Measurements from ENCODE around the gene ANO6. TPM values are rescaled to one million over a fixed set of nuclear protein-coding genes. Genes with fewer than 3 reads are reported as not detected.
"Not testable (repeated sequence)": the region's sequence is repeated elsewhere in the genome, so short reads cannot be mapped to it uniquely, and the experiment has no call there.

The ANO6 gene
- polyA plus RNA-seq, 2 donors, result 2.6 to 6.9 TPM

DNA sequence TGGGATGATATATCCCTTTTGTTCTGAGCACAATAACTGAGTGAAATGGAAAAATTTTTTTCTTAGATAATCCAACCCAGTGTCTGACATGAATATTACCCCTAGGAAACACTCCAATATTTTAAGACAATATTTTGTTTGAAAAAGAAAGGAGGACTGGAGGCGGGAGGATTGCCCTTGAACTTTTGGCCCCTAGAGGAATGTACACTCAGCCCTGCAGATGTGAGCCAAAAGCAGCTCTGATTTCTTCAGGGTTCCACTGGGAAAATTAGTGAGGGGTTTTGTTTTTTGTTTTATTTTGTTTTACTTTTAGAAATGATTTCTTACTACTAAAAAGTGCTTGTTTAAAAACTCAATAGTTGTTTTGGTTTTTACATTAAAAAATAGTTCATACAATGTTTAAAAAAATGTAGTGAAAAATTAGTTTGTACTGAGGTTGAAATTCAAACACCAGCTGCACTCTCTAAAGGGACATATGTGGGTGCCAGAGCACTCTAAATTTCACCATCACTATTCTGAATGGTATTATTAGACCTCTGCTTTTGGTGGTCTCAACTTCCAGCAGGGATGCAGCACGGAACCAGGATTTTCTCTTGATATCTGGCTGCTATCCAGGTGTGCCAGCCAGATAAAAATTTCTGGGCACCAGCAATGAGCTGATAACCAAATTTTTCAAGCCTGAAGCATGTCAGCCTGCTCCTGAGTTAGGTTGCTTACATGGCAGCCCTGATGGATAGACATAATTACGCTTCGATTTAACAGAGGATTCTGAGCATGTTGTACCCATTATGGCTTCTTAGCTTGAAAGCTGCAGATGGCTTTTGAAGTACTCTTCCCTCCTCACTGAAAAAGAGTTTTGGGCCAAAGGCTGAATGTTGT, 141.9 kb downstream of the ANO6 start:
- Histone ChIP-seq H3K9me3 (ENCODE audit: control insufficient read depth in 2 of 2, insufficient read depth in 1 of 2, low read depth in 1 of 2, low read length in 1 of 2) (no peaks in the 10 kb centered on the region), H3K4me1 (ENCODE audit: control insufficient read depth in 2 of 2, insufficient read depth in 2 of 2, low read length in 1 of 2) (no peaks in the 10 kb centered on the region), H3K27me3 (ENCODE audit: control insufficient read depth in 1 of 2, insufficient read depth in 2 of 2, low read length in 2 of 2) (no peaks in the 10 kb centered on the region), H3K36me3 (ENCODE audit: control insufficient read depth in 2 of 2, insufficient read depth in 2 of 2, low read length in 1 of 2) (no peaks in the 10 kb centered on the region), H3K4me3 (ENCODE audit: low read depth in 1 of 2, low read length in 2 of 2) (no peak overlapping the region), H3K27ac (ENCODE audit: low read depth in 2 of 2, low read length in 1 of 2) (peak overlapping the region; percentile 4 to 22)
- 62 to 63% methylated on average over 4 of the region's 4 CpGs for WGBS, 2 donors

DNA sequence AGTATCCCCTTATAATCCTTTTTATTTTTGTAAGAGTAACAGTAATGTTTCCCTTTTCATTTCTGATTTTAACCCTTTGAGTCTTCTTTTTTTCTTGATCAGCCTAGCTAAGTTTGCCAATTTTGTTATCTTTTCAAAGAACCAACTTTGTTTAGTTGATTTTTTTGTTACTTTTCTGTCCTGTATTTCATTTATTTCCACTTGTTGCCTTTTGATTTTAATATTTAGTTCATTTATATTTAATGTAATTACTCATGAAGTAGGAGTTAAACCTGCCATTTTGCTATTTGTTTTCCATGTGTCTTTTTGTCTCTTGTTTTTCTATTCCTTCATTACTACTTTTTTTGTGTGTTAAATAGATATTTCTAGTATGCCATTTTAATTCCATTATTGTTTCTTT, 146.4 kb downstream of the ANO6 start:
- H3K4me1 ChIP-seq (ENCODE audit: control insufficient read depth in 2 of 2, insufficient read depth in 2 of 2, low read length in 1 of 2), result no peaks in the 10 kb centered on the region
- H3K27me3 ChIP-seq (ENCODE audit: control insufficient read depth in 1 of 2, insufficient read depth in 2 of 2, low read length in 2 of 2), result no peaks in the 10 kb centered on the region
- no peak overlapping the region for H3K4me3 ChIP-seq (ENCODE audit: low read depth in 1 of 2, low read length in 2 of 2)
- H3K27ac ChIP-seq (ENCODE audit: low read depth in 2 of 2, low read length in 1 of 2), result no peak overlapping the region
- H3K36me3 ChIP-seq (ENCODE audit: control insufficient read depth in 2 of 2, insufficient read depth in 2 of 2, low read length in 1 of 2), result no peaks in the 10 kb centered on the region
- H3K9me3 ChIP-seq (ENCODE audit: control insufficient read depth in 2 of 2, insufficient read depth in 1 of 2, low read depth in 1 of 2, low read length in 1 of 2), result peaks cover 0 to 3% of the 10 kb centered on the region in 2 donors

DNA sequence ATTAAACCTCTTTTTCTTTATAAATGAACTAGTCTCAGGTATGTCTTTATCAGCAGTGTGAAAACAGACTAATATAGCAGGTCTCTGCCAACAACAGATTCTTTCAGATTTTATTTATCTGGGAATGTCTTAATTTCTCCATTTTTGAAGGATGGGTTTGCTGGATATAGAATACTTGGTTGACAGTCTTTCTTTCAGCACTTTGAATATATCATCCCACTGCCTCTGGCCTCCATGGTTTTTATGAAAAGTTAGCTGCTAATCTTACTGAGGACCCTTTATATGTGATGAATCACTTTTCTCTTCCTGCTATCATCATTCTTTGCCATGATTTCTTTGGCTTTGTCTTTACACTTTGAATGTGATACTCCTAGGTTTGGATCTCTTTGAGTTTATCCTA, 148.0 kb downstream of the ANO6 start:
- Histone ChIP-seq H3K27me3 (ENCODE audit: control insufficient read depth in 1 of 2, insufficient read depth in 2 of 2, low read length in 2 of 2) (no peaks in the 10 kb centered on the region), H3K36me3 (ENCODE audit: control insufficient read depth in 2 of 2, insufficient read depth in 2 of 2, low read length in 1 of 2) (no peaks in the 10 kb centered on the region), H3K4me3 (ENCODE audit: low read depth in 1 of 2, low read length in 2 of 2) (no peak overlapping the region), H3K9me3 (ENCODE audit: control insufficient read depth in 2 of 2, insufficient read depth in 1 of 2, low read depth in 1 of 2, low read length in 1 of 2) (peaks cover 0 to 3% of the 10 kb centered on the region in 2 donors), H3K4me1 (ENCODE audit: control insufficient read depth in 2 of 2, insufficient read depth in 2 of 2, low read length in 1 of 2) (no peaks in the 10 kb centered on the region), H3K27ac (ENCODE audit: low read depth in 2 of 2, low read length in 1 of 2) (no peak overlapping the region)

DNA sequence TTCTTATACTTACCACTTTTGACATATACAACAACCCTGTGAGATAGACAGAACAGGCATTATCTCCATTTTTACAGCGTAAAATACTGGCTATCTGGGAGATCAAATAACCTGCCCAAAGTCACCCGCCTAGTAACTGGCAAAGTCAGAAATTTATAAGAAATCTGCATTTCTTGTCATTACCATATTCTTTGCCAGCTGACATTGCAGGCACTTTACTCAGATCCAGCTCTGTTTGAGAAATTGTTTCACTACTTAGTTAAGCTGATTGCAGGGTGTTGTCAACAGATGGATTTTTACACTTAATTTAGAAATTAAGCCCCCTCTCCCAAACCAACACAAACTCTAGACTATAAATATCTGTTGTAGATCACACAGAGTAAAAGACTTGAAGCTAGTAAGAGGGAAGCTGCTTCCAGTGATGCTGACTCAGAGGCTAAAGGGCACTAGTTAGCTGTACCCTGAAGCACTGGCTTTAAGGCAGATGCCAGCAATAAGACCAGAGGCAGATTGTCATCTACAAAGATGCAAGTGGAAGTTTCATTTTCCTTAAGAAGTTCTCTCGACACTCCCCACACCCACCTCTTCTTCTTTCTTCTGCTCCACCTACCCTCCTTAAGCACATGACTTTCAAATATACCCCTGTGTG, 153.1 kb downstream of the ANO6 start:
- Histone ChIP-seq H3K27me3 (ENCODE audit: control insufficient read depth in 1 of 2, insufficient read depth in 2 of 2, low read length in 2 of 2) (no peaks in the 10 kb centered on the region), H3K36me3 (ENCODE audit: control insufficient read depth in 2 of 2, insufficient read depth in 2 of 2, low read length in 1 of 2) (no peaks in the 10 kb centered on the region), H3K27ac (ENCODE audit: low read depth in 2 of 2, low read length in 1 of 2) (no peak overlapping the region), H3K4me3 (ENCODE audit: low read depth in 1 of 2, low read length in 2 of 2) (no peak overlapping the region), H3K4me1 (ENCODE audit: control insufficient read depth in 2 of 2, insufficient read depth in 2 of 2, low read length in 1 of 2) (no peaks in the 10 kb centered on the region), H3K9me3 (ENCODE audit: control insufficient read depth in 2 of 2, insufficient read depth in 1 of 2, low read depth in 1 of 2, low read length in 1 of 2) (no peaks in the 10 kb centered on the region)
- 86 to 88% methylated on average over 3 of the region's 3 CpGs for WGBS, 2 donors

DNA sequence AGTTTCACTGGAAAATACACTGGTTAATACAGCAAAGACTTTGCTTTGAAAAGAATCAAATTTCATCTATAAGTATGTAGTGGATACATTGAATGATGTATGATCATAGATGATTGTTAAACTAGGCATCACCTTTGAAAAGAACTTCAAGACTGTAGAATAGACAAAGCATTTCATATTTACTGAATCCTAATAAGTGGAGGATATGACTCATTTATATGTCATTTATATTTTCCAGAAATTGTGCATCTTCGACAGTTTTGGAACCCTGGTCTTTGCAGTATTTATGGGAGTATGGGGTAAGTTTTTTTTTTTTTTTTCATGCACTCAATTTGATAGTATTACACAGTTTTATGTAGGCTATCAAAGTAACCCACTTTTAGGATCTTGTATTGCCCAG, 161.9 kb downstream of the ANO6 start:
- Histone ChIP-seq H3K9me3 (ENCODE audit: control insufficient read depth in 2 of 2, insufficient read depth in 1 of 2, low read depth in 1 of 2, low read length in 1 of 2) (no peaks in the 10 kb centered on the region), H3K4me1 (ENCODE audit: control insufficient read depth in 2 of 2, insufficient read depth in 2 of 2, low read length in 1 of 2) (no peaks in the 10 kb centered on the region), H3K36me3 (ENCODE audit: control insufficient read depth in 2 of 2, insufficient read depth in 2 of 2, low read length in 1 of 2) (peaks cover 0 to 4% of the 10 kb centered on the region in 2 donors), H3K4me3 (ENCODE audit: low read depth in 1 of 2, low read length in 2 of 2) (no peak overlapping the region), H3K27me3 (ENCODE audit: control insufficient read depth in 1 of 2, insufficient read depth in 2 of 2, low read length in 2 of 2) (no peaks in the 10 kb centered on the region), H3K27ac (ENCODE audit: low read depth in 2 of 2, low read length in 1 of 2) (no peak overlapping the region)
- WGBS, 2 donors, result 54 to 76% methylated on average over 1 of the region's 1 CpG

DNA sequence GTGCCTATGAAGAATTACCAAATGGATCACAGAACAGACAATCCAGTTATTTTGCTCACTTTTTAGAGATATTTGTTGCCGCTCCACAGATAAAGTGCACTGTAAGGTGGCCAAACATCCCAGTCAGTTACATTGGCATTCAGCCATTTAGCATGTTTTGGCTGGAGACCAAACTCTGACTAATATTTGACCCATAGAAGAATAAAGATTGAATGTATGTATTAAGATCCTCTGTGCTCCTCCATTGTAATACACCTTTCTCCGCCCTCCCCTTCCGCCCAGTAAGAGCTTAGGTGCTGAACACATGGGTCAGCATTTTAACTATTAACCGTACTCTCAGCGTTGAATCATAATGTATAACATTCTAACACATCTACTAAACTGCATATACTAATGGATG, 163.4 kb downstream of the ANO6 start:
- 67% methylated on average over 5 of the region's 5 CpGs for WGBS, 2 donors

DNA sequence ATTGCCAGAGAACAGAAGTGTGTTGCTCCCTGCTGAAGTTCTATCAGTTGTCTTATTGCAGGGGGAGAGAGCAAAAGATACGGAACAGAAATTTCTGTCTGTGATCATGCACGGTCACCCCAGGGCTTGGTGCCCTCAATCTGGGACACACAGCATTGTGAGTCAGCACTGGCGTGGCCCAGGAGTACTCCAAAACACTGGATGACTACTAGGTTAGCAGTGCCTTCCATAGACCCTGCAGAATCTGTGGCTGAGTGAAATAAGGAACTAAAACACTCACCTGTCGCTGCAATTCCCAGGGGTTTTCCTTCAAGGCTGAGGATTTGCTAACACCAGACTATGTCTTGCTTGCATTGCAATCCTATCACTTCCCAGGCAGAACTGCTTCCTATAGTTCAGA, 165.5 kb downstream of the ANO6 start:
- H3K27me3 ChIP-seq (ENCODE audit: control insufficient read depth in 1 of 2, insufficient read depth in 2 of 2, low read length in 2 of 2), result no peaks in the 10 kb centered on the region
- H3K9me3 ChIP-seq (ENCODE audit: control insufficient read depth in 2 of 2, insufficient read depth in 1 of 2, low read depth in 1 of 2, low read length in 1 of 2), result no peaks in the 10 kb centered on the region
- WGBS, 2 donors, result 85 to 88% methylated on average over 4 of the region's 4 CpGs
- peaks cover 7 to 8% of the 10 kb centered on the region in 2 donors for H3K36me3 ChIP-seq (ENCODE audit: control insufficient read depth in 2 of 2, insufficient read depth in 2 of 2, low read length in 1 of 2)
- no peak overlapping the region for H3K27ac ChIP-seq (ENCODE audit: low read depth in 2 of 2, low read length in 1 of 2)
- no peak overlapping the region for H3K4me3 ChIP-seq (ENCODE audit: low read depth in 1 of 2, low read length in 2 of 2)
- no peaks in the 10 kb centered on the region for H3K4me1 ChIP-seq (ENCODE audit: control insufficient read depth in 2 of 2, insufficient read depth in 2 of 2, low read length in 1 of 2)

More for the DNA sequence above, 163.4 kb downstream of the ANO6 start:
- Histone ChIP-seq H3K36me3 (ENCODE audit: control insufficient read depth in 2 of 2, insufficient read depth in 2 of 2, low read length in 1 of 2) (peaks cover 4% of the 10 kb centered on the region in 2 donors), H3K27me3 (ENCODE audit: control insufficient read depth in 1 of 2, insufficient read depth in 2 of 2, low read length in 2 of 2) (no peaks in the 10 kb centered on the region), H3K27ac (ENCODE audit: low read depth in 2 of 2, low read length in 1 of 2) (no peak overlapping the region), H3K4me3 (ENCODE audit: low read depth in 1 of 2, low read length in 2 of 2) (no peak overlapping the region), H3K4me1 (ENCODE audit: control insufficient read depth in 2 of 2, insufficient read depth in 2 of 2, low read length in 1 of 2) (no peaks in the 10 kb centered on the region), H3K9me3 (ENCODE audit: control insufficient read depth in 2 of 2, insufficient read depth in 1 of 2, low read depth in 1 of 2, low read length in 1 of 2) (no peaks in the 10 kb centered on the region)

DNA sequence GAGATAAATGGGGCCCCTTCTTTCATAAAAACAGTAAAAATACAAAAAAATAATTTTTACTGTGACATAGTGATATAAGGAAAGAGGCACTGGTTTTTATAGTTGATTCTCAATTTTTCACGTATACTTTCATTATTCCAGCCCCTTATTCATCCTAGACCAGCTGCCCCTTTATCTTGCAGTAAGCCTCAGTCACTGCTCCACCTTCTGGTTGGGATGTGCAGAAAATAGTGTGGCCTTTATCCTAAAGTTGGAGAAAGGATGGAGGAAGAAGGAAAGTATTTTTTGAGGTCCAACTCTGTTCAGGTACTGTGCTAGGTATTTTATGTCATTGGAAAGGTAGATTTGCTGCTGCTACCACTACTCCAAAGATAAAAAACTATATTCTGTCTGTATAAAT, 172.7 kb downstream of the ANO6 start:
- Histone ChIP-seq H3K36me3 (ENCODE audit: control insufficient read depth in 2 of 2, insufficient read depth in 2 of 2, low read length in 1 of 2) (peaks cover 4 to 14% of the 10 kb centered on the region in 2 donors), H3K4me3 (ENCODE audit: low read depth in 1 of 2, low read length in 2 of 2) (no peak overlapping the region), H3K4me1 (ENCODE audit: control insufficient read depth in 2 of 2, insufficient read depth in 2 of 2, low read length in 1 of 2) (no peaks in the 10 kb centered on the region), H3K9me3 (ENCODE audit: control insufficient read depth in 2 of 2, insufficient read depth in 1 of 2, low read depth in 1 of 2, low read length in 1 of 2) (no peaks in the 10 kb centered on the region), H3K27me3 (ENCODE audit: control insufficient read depth in 1 of 2, insufficient read depth in 2 of 2, low read length in 2 of 2) (no peaks in the 10 kb centered on the region), H3K27ac (ENCODE audit: low read depth in 2 of 2, low read length in 1 of 2) (no peak overlapping the region)
- WGBS, 2 donors, result 27 to 31% methylated on average over 1 of the region's 1 CpG

DNA sequence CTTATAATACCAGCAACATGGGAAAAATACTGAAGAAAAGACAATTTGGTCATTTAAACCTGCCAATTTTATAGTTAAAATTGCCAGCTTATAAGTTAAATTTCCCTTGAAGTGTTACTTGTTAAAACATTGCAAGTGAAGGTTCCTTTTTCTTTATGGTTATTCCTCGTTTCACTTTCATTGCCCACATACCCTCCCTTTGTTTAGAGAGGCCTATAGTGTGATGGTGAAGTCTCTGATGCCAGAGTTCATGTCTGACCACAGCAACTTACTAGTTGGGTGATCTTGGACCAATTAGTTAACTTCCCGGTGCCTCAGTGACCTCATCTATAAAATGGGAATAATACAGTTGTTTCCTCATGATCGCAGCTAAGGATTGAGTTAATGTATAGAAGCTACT, 173.5 kb downstream of the ANO6 start:
- WGBS, 2 donors, result 83 to 85% methylated on average over 3 of the region's 3 CpGs
- H3K27ac ChIP-seq (ENCODE audit: low read depth in 2 of 2, low read length in 1 of 2), result no peak overlapping the region
- H3K9me3 ChIP-seq (ENCODE audit: control insufficient read depth in 2 of 2, insufficient read depth in 1 of 2, low read depth in 1 of 2, low read length in 1 of 2), result no peaks in the 10 kb centered on the region
- H3K27me3 ChIP-seq (ENCODE audit: control insufficient read depth in 1 of 2, insufficient read depth in 2 of 2, low read length in 2 of 2), result no peaks in the 10 kb centered on the region
- peaks cover 4 to 9% of the 10 kb centered on the region in 2 donors for H3K36me3 ChIP-seq (ENCODE audit: control insufficient read depth in 2 of 2, insufficient read depth in 2 of 2, low read length in 1 of 2)
- H3K4me1 ChIP-seq (ENCODE audit: control insufficient read depth in 2 of 2, insufficient read depth in 2 of 2, low read length in 1 of 2), result no peaks in the 10 kb centered on the region
- H3K4me3 ChIP-seq (ENCODE audit: low read depth in 1 of 2, low read length in 2 of 2), result no peak overlapping the region

DNA sequence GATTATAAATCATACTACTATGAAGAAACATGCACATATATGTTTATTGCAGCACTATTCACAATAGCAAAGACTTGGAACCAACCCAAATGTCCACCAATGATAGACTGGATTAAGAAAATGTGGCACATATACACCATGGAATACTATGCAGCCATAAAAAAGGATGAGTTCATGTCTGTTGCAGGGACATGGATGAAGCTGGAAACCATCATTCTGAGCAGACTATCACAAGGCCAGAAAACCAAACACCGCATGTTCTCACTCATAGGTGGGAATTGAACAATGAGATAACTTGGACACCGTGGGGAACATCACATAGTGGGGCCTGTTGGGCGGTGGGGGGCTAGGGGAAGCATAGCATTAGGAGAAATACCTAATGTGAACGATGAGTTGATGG, 181.6 kb downstream of the ANO6 start:
- H3K4me3 ChIP-seq (ENCODE audit: low read depth in 1 of 2, low read length in 2 of 2); H3K9me3 ChIP-seq (ENCODE audit: control insufficient read depth in 2 of 2, insufficient read depth in 1 of 2, low read depth in 1 of 2, low read length in 1 of 2); H3K27me3 ChIP-seq (ENCODE audit: control insufficient read depth in 1 of 2, insufficient read depth in 2 of 2, low read length in 2 of 2); H3K27ac ChIP-seq (ENCODE audit: low read depth in 2 of 2, low read length in 1 of 2); H3K36me3 ChIP-seq (ENCODE audit: control insufficient read depth in 2 of 2, insufficient read depth in 2 of 2, low read length in 1 of 2); H3K4me1 ChIP-seq (ENCODE audit: control insufficient read depth in 2 of 2, insufficient read depth in 2 of 2, low read length in 1 of 2): not testable (repeated sequence)
- WGBS, 2 donors, result 99% methylated on average over 4 of the region's 4 CpGs

All from esophagus (tissue), 2 donors.